ENCODE measurements around the gene THAP8. TPM values are rescaled to one million over a fixed set of nuclear protein-coding genes. Genes with fewer than 3 reads are reported as not detected.
A peak's percentile ranks its signal among the peaks of the same experiment; 100 is the strongest.

THAP8 gene, protein sequence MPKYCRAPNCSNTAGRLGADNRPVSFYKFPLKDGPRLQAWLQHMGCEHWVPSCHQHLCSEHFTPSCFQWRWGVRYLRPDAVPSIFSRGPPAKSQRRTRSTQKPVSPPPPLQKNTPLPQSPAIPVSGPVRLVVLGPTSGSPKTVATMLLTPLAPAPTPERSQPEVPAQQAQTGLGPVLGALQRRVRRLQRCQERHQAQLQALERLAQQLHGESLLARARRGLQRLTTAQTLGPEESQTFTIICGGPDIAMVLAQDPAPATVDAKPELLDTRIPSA
- 10 to 100 TPM in 2 of 4 donors, 1 to 10 TPM in 2; 6.3 to 21.3 (median 12.1) TPM for total RNA-seq

DNA sequence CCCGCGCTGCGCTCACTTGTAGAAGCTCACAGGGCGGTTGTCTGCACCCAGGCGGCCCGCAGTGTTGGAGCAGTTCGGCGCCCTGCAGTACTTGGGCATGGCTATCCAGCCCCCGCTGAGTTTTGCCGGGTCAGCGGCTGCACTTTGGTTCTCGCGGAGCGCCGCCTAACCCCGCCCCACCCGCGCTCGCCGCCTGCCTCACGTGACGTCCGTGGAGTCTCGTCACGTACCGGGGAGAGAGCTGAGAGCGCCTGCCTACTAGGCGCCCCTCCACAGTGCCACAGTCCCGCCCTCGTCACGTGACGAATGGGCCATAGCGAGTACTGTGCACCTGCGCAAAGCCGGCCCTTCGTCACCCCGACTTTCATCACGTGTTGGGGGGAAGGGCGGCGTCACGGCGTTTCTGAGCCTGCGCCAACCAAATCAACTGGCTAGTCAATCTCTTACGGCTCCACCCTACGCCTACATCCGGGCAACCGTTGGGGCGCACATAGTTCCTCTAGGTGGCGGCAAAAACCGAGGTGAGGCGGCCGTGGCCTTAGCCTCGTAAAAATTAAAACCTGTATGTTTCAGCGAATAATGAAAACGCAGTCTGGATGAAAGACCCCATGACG lies at the start of gene THAP8:
TSS of gene THAP8 (minus strand) at position 167 of the 614 bp plus-strand sequence. CDS start at position 99, 68 bp downstream.
- WGBS: under 1% methylated on average over 42 of the region's 56 CpGs
- peak; percentile 100 for DNase-seq (ENCODE audit: extremely low spot score)
- H3K36me3 ChIP-seq: no peaks in the 10 kb centered on the region
- no peaks in the 10 kb centered on the region for H3K27me3 ChIP-seq
- peaks cover 7 to 29% (median 22%) of the 10 kb centered on the region in 4 donors for H3K4me1 ChIP-seq
- intact Hi-C loops (cut with DNase I): no loop called here
- H3K4me3 ChIP-seq: peak within 1 kb of the TSS; percentile 61 to 73 (median 68)
- no peaks in the 10 kb centered on the region for H3K9me3 ChIP-seq
- peak within 1 kb of the TSS; percentile 87 to 95 (median 91) for H3K27ac ChIP-seq (replicated peaks in 1 of 4)
- TF ChIP-seq CTCF (IDR thresholded peaks at IDR 0.05): peak; percentile 36 to 63 (median 48)
- peak; percentile 93 to 99 for TF ChIP-seq POLR2AphosphoS5 (IDR thresholded peaks at IDR 0.05)
- TF ChIP-seq POLR2A (IDR thresholded peaks at IDR 0.05; ENCODE audit: low read depth): no peak
- TF ChIP-seq EP300 (IDR thresholded peaks at IDR 0.05): no peak

DNA sequence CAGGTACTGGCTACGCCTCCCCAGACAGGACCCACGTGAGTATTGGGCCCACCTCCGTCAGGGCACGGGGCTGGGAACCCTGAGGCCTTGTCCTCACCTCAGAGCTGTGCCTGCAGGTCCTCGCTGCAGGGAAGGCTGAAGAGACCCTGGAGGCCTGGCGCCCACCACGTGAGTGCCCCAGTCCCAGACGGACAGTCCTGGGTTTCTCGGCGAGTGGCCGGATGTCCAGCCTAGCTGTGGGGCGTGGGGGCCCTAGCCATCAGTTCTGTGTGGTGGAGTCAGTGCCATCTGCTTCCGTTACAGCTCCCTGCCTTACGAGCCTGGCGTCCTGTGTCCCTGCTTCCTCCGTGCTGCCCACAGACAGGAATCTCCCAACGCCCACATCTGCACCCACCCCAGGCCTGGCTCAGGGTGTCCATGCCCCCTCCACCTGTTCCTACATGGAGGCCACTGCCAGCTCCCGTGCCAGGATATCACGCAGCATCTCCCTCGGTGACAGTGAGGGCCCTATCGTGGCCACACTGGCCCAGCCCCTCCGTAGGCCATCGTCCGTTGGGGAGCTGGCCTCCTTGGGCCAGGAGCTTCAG lies 49.0 kb upstream of the THAP8 start:
- Histone ChIP-seq H3K36me3 (peaks cover 0 to 20% (median 6%) of the 10 kb centered on the region in 4 donors), H3K27me3 (no peaks in the 10 kb centered on the region), H3K4me1 (peaks cover 0 to 8% (median 0%) of the 10 kb centered on the region in 4 donors), H3K27ac (replicated peaks in 1 of 4) (no peak overlapping the region), H3K9me3 (no peaks in the 10 kb centered on the region), H3K4me3 (no peak overlapping the region)
- TF ChIP-seq EP300 (IDR thresholded peaks at IDR 0.05) (no peak), POLR2A (IDR thresholded peaks at IDR 0.05; ENCODE audit: low read depth) (no peak), POLR2AphosphoS5 (IDR thresholded peaks at IDR 0.05) (no peak), CTCF (IDR thresholded peaks at IDR 0.05) (no peak)
- no peak for DNase-seq (ENCODE audit: extremely low spot score)
- intact Hi-C loops (cut with DNase I): no loop called here
- WGBS: 100% methylated on average over 6 of the region's 24 CpGs

- no peak overlapping the region for H3K27ac ChIP-seq (replicated peaks in 1 of 4)
These were observed 47.7 kb upstream of the THAP8 start for GRCh38 chr19:36101550-36102327.

More at GRCh38 chr19:36101550-36102327, 47.7 kb upstream of the THAP8 start:
- DNase-seq (ENCODE audit: extremely low spot score): no peak
- Histone ChIP-seq H3K36me3 (peaks cover 0 to 9% (median 0%) of the 10 kb centered on the region in 4 donors), H3K9me3 (no peaks in the 10 kb centered on the region), H3K4me1 (peaks cover 0 to 8% (median 0%) of the 10 kb centered on the region in 4 donors), H3K27me3 (no peaks in the 10 kb centered on the region), H3K4me3 (no peak overlapping the region)
- intact Hi-C loops (cut with DNase I): no loop called here
- WGBS: 100% methylated on average over 4 of the region's 27 CpGs
- TF ChIP-seq CTCF (IDR thresholded peaks at IDR 0.05) (no peak), POLR2A (IDR thresholded peaks at IDR 0.05; ENCODE audit: low read depth) (no peak), POLR2AphosphoS5 (IDR thresholded peaks at IDR 0.05) (no peak), EP300 (IDR thresholded peaks at IDR 0.05) (no peak)

Measured in esophagus muscularis mucosa (tissue), 4 donors.